ENCODE measurements around the gene THUMPD2. TPM values are rescaled to one million over a fixed set of nuclear protein-coding genes. Genes with fewer than 3 reads are reported as not detected.

Gene THUMPD2
- total RNA-seq, 1 experiment from 2014 or later, result 19.5 TPM

- Histone ChIP-seq H3T11ph (ENCODE audit: low read length) (no peak overlapping the region), H2BK12ac (ENCODE audit: insufficient read length, low read depth, low read length) (no peak overlapping the region), H4K20me1 (ENCODE audit: control insufficient read depth, insufficient read depth, insufficient read length) (no peaks in the 10 kb centered on the region), H2BK120ac (ENCODE audit: low read depth, low read length, poor library complexity, severe bottlenecking) (no peak overlapping the region), H4K5ac (ENCODE audit: insufficient read length, low read depth, low read length) (no peak overlapping the region), H3K27me3 (ENCODE audit: insufficient read depth, low read length) (no peaks in the 10 kb centered on the region), H3K14ac (ENCODE audit: insufficient read depth, low read length) (no peak overlapping the region), H2BK5ac (ENCODE audit: insufficient read length, low read length) (no peak overlapping the region), H3K23ac (ENCODE audit: insufficient read length, low read depth, low read length) (no peak overlapping the region), H2AFZ (ENCODE audit: low read length) (no peak overlapping the region), H3K4ac (ENCODE audit: low read depth, low read length) (no peak overlapping the region), H2BK15ac (ENCODE audit: low read depth, low read length) (no peak overlapping the region), H3K4me1 (ENCODE audit: insufficient read depth, low read length) (no peaks in the 10 kb centered on the region), H3K79me1 (ENCODE audit: insufficient read depth, low read depth, low read length, poor library complexity, severe bottlenecking) (no peaks in the 10 kb centered on the region), H2AK5ac (ENCODE audit: insufficient read length, low read length) (no peak overlapping the region), H4K91ac (ENCODE audit: insufficient read length, low read depth, low read length) (no peak overlapping the region), H3K9ac (ENCODE audit: extremely low read depth, insufficient read length, low read length) (no peak overlapping the region), H3K23me2 (ENCODE audit: insufficient read length, low read depth, low read length, poor library complexity, severe bottlenecking) (no peaks in the 10 kb centered on the region), H3K79me2 (ENCODE audit: insufficient read depth, low read length) (no peaks in the 10 kb centered on the region), H3K9me3 (ENCODE audit: control insufficient read depth, low read depth, low read length) (peaks cover 5% of the 10 kb centered on the region), H3K18ac (ENCODE audit: insufficient read length, low read depth, low read length) (no peak overlapping the region), H4K8ac (replicated peaks; ENCODE audit: insufficient read length, low read depth, low read length) (no peak overlapping the region), H2BK20ac (ENCODE audit: low read depth, low read length, poor library complexity, severe bottlenecking) (no peak overlapping the region), H3K56ac (ENCODE audit: insufficient read length, low read depth, low read length) (no peak overlapping the region), H3K27ac (ENCODE audit: insufficient read length, low read depth, low read length) (no peak overlapping the region), H3K4me2 (ENCODE audit: insufficient read depth, insufficient read length, low read length) (no peak overlapping the region)
- Mint-ChIP-seq H3K4me3 (no peak overlapping the region), H3K27ac (no peak overlapping the region; a peak in 1 of 7 replicates), H3K9me3 (peaks cover 22 to 25% of the 10 kb centered on the region in 2 experiments), H3K36me3 (ENCODE audit: insufficient read depth in 1 of 3, low read depth in 3 of 3) (peaks cover 13 to 30% (median 21%) of the 10 kb centered on the region in 3 experiments), H3K27me3 (ENCODE audit: low read depth) (no peaks in the 10 kb centered on the region), H3K4me1 (no peaks in the 10 kb centered on the region)
- no CpG with 5 or more reads among the region's 3 CpGs for WGBS (ENCODE audit: extremely low coverage, insufficient read length, low lambda C conversion rate)
- no peak for TF ChIP-seq CTCF (conservative IDR thresholded peaks at IDR 0.05)
- no peak for DNase-seq
These were observed 74.5 kb downstream of the THUMPD2 start for GRCh38 chr2:39704540-39704939.

All from H9 (cell line).